Gastroesophageal sphincter (tissue), 4 donors: ENCODE measurements around the gene DMBT1. TPM values are rescaled to one million over a fixed set of nuclear protein-coding genes. Genes with fewer than 3 reads are reported as not detected.

Experiments used
- ATAC-seq: fragments of 150-250 bp; one replicate; pipeline ENCODE4 v1.9.1; 2016; ENCODE audit warnings: mild to moderate bottlenecking, moderate library complexity
- H3K27ac ChIP-seq, 4 donors: fragments of 200-600 bp; sonication (generic) in 3 of 4; 1 replicate in 3 of 4; 2 replicates in 1 of 4; pipeline ENCODE4 v1.5.1; 2016 to 2019
- H3K27me3 ChIP-seq: fragments of 200-600 bp; sonication (generic); one replicate; pipeline ENCODE4 v1.5.1; 2019
- H3K36me3 ChIP-seq, 2 donors: fragments of 200-600 bp; sonication (generic); one replicate each; pipeline ENCODE4 v1.5.1; 2019; ENCODE audit warnings: control low read depth in 1 of 2
- H3K4me1 ChIP-seq, 3 donors: fragments of 200-600 bp; sonication (generic); 1 replicate in 2 of 3; 2 replicates in 1 of 3; pipeline ENCODE4 v1.5.1; 2016 to 2019; ENCODE audit warnings: control low read depth in 2 of 3
- H3K4me3 ChIP-seq, 2 donors: fragments of 200-600 bp; sonication (generic); one replicate each; pipeline ENCODE4 v1.5.1; 2019; ENCODE audit warnings: mild to moderate bottlenecking in 1 of 2, moderate library complexity in 1 of 2
- H3K9me3 ChIP-seq, 3 donors: fragments of 200-600 bp; sonication (generic); one replicate each; pipeline ENCODE4 v1.5.1; 2017 to 2019; ENCODE audit warnings: control low read depth in 2 of 3
- CTCF ChIP-seq, 4 experiments: fragments of 200-600 bp in 2 of 4; fragments of 450-650 bp in 2 of 4; sonication (generic) in 1 of 4; IDR thresholded peaks; one replicate each; pipeline ENCODE4 v1.5.1; 2017 to 2019; ENCODE audit warnings: antibody characterized with exemption in 4 of 4, mild to moderate bottlenecking in 2 of 4, moderate library complexity in 2 of 4
- EP300 ChIP-seq: sonication (generic); formaldehyde crosslinking; IDR thresholded peaks from one replicate; pipeline ENCODE4 v1.6.1; 2017; ENCODE audit warnings: antibody characterized with exemption, mild to moderate bottlenecking
- POLR2A ChIP-seq, 2 donors: fragments of 450-650 bp; IDR thresholded peaks; one replicate each; pipeline ENCODE4 v1.6.1; 2017; ENCODE audit warnings: antibody characterized with exemption in 2 of 2, mild to moderate bottlenecking in 2 of 2, moderate library complexity in 1 of 2
- POLR2AphosphoS5 ChIP-seq: sonication (generic); formaldehyde crosslinking; IDR thresholded peaks from one replicate; pipeline ENCODE4 v1.6.1; 2017; ENCODE audit warnings: antibody characterized with exemption
- WGBS, 2 donors: methylation state at CpG; one replicate each; pipeline ENCODE4 v1.1.5; 2018; ENCODE audit warnings: low coverage in 1 of 2; 5-methylcytosine and 5-hydroxymethylcytosine counted together
- total RNA-seq, 4 donors: library from RNA; depleted of rRNA; stranded (reverse); fragments of >200 nt; gene quantifications; one replicate each; pipeline ENCODE4 v1.1.0, GENCODE V29; 2016

Gene DMBT1
- total RNA-seq, 4 donors from 2014 or later: 0.08 to 2.8 TPM; not detected in 2

DNA sequence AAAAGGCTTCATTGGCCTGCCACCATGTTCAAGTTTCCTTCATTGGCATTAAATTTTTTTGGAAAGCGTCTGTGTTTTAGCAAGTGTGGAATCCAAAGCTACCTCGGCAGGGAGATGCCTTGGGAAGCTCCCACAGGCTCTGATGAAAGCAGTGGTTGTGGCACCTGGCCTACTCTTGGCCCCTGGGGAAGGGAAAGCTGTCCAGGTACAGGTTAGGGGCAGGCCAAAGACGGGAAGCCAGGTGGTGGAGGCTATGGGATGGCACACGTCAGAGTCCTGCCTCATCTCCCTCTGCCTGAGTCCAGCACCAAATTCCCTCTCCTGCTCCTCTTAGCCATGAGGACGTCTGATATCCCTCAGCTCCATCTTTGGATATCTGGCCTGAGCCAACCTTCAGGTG, 89.3 kb downstream of the DMBT1 start:
- Histone ChIP-seq H3K27ac (no peak overlapping the region), H3K9me3 (peaks cover 0 to 11% (median 0%) of the 10 kb centered on the region in 3 donors), H3K27me3 (peaks cover 32% of the 10 kb centered on the region), H3K36me3 (no peaks in the 10 kb centered on the region), H3K4me3 (no peak overlapping the region), H3K4me1 (no peaks in the 10 kb centered on the region)
- no peak for TF ChIP-seq POLR2A (IDR thresholded peaks at IDR 0.05)
- TF ChIP-seq POLR2AphosphoS5: no peak
- 69 to 80% methylated on average over 1 to 4 of the region's 5 CpGs for WGBS, 2 donors
- ATAC-seq: no peak

- ATAC-seq: no peak
- WGBS, 2 donors: 80% methylated on average over 1 of the region's 2 CpGs; no CpG with 5 or more reads in 1 of the 2 donors
- peaks cover 32% of the 10 kb centered on the region for H3K27me3 ChIP-seq
- H3K4me3 ChIP-seq: no peak overlapping the region
- peaks cover 0 to 11% (median 0%) of the 10 kb centered on the region in 3 donors for H3K9me3 ChIP-seq
- no peaks in the 10 kb centered on the region for H3K36me3 ChIP-seq
- H3K4me1 ChIP-seq: no peaks in the 10 kb centered on the region
- TF ChIP-seq EP300 (no peak), POLR2AphosphoS5 (no peak), CTCF (IDR thresholded peaks at IDR 0.05) (no peak), POLR2A (IDR thresholded peaks at IDR 0.05) (no peak)
- H3K27ac ChIP-seq: no peak overlapping the region
Observed at GRCh38 chr10:122650331-122650730, 89.8 kb downstream of the DMBT1 start.

GRCh38 chr10:122655524-122656307, 95.2 kb downstream of the DMBT1 start:
- ATAC-seq: no peak
- Histone ChIP-seq H3K27me3 (peaks cover 12% of the 10 kb centered on the region), H3K4me1 (no peaks in the 10 kb centered on the region), H3K4me3 (no peak overlapping the region), H3K36me3 (no peaks in the 10 kb centered on the region), H3K27ac (no peak overlapping the region), H3K9me3 (peaks cover 0 to 11% (median 0%) of the 10 kb centered on the region in 3 donors)
- 40 to 57% methylated on average over 1 to 4 of the region's 9 CpGs for WGBS, 2 donors
- TF ChIP-seq POLR2A (IDR thresholded peaks at IDR 0.05): no peak

DNA sequence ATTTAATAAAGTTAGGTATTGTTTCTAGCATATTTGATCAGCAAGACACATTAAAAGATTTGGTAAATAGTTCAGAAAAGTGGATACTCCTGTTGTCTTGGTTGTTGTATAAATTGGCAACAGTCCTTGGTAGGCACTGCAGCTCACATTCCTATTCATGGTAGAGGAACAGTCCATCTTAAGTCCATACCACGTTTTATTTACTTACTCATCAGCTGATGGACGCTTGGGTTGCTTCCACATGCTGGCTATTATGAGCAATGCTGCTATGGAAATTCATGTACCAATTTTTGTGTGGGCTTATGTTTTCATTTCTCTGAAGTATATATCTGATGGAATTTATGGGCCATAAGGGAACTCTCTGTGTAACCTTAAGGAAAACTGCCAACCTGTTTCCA, 95.8 kb downstream of the DMBT1 start:
- H3K4me1 ChIP-seq: no peaks in the 10 kb centered on the region
- no peaks in the 10 kb centered on the region for H3K36me3 ChIP-seq
- H3K27ac ChIP-seq: no peak overlapping the region
- H3K27me3 ChIP-seq: peaks cover 11% of the 10 kb centered on the region
- H3K9me3 ChIP-seq: peaks cover 0 to 11% (median 0%) of the 10 kb centered on the region in 3 donors
- no peak for ATAC-seq
- TF ChIP-seq POLR2AphosphoS5: no peak
- TF ChIP-seq CTCF (IDR thresholded peaks at IDR 0.05): no peak
- no peak for TF ChIP-seq EP300
- TF ChIP-seq POLR2A (IDR thresholded peaks at IDR 0.05): no peak
- WGBS, 2 donors: 41 to 46% methylated on average over 2 of the region's 2 CpGs
- H3K4me3 ChIP-seq: no peak overlapping the region

GRCh38 chr10:122656741-122657140, 96.2 kb downstream of the DMBT1 start:
- no peak for TF ChIP-seq POLR2AphosphoS5
- TF ChIP-seq POLR2A (IDR thresholded peaks at IDR 0.05): no peak
- TF ChIP-seq CTCF (IDR thresholded peaks at IDR 0.05): no peak
- TF ChIP-seq EP300: no peak
- 87% methylated on average over 5 of the region's 5 CpGs; no CpG with 5 or more reads in 1 of the 2 donors for WGBS, 2 donors
- no peaks in the 10 kb centered on the region for H3K4me1 ChIP-seq
- H3K4me3 ChIP-seq: no peak overlapping the region
- no peaks in the 10 kb centered on the region for H3K36me3 ChIP-seq
- H3K27ac ChIP-seq: no peak overlapping the region
- peaks cover 9% of the 10 kb centered on the region for H3K27me3 ChIP-seq
- peaks cover 0 to 7% (median 0%) of the 10 kb centered on the region in 3 donors for H3K9me3 ChIP-seq
- ATAC-seq: no peak

DNA sequence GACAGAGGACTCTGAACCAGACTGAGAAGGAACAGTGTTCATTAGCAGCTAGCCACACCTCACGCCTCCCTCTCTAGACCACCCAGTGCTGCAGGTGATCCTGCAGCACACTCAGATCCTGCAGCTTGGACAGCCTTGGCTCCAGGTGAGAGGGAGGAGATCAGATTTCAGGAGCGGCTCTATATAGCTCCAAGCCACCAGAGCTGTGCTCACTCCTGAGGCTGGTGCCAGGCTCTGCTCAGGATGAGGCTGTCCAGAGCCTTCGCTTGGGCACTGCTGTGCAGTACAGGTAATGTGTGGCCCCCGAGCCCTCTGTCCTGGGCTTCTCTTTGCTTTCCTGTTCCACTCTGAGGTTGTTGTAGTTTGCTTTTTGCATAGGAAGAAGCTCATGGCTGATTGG, 96.7 kb downstream of the DMBT1 start:
- H3K27ac ChIP-seq: no peak overlapping the region
- no peak for ATAC-seq
- H3K4me1 ChIP-seq: no peaks in the 10 kb centered on the region
- H3K9me3 ChIP-seq: peaks cover 0 to 3% (median 0%) of the 10 kb centered on the region in 3 donors
- H3K27me3 ChIP-seq: peaks cover 9% of the 10 kb centered on the region
- no peak for TF ChIP-seq POLR2A (IDR thresholded peaks at IDR 0.05)
- no peak for TF ChIP-seq CTCF (IDR thresholded peaks at IDR 0.05)
- TF ChIP-seq EP300: no peak
- TF ChIP-seq POLR2AphosphoS5: no peak
- H3K36me3 ChIP-seq: no peaks in the 10 kb centered on the region
- no peak overlapping the region for H3K4me3 ChIP-seq
- WGBS, 2 donors: 78 to 80% methylated on average over 1 to 3 of the region's 4 CpGs
